Measurements from ENCODE around the gene CACNA1B.

GRCh38 chr9:137917116-137917515 is 39.5 kb downstream of the CACNA1B start:
- TF ChIP-seq EP300 (IDR thresholded peaks at IDR 0.05) = no peak
- no peak for TF ChIP-seq CTCF (IDR thresholded peaks at IDR 0.05)
- TF ChIP-seq POLR2A (IDR thresholded peaks at IDR 0.05) = no peak

Data from suprapubic skin (tissue), 3 donors.